Breast epithelium (tissue), 3 donors: ENCODE results near the gene ITPR3.

ENCODE experiments used
- CTCF ChIP-seq, 3 donors: fragments of 450-650 bp; IDR thresholded peaks; one replicate each; pipeline ENCODE4 v1.5.1; 2016 to 2017; ENCODE audit warnings: antibody characterized with exemption in 3 of 3, mild to moderate bottlenecking in 3 of 3, moderate library complexity in 3 of 3
- POLR2A ChIP-seq: fragments of 450-650 bp; IDR thresholded peaks from one replicate; pipeline ENCODE4 v1.6.1; 2016; ENCODE audit warnings: antibody characterized with exemption, mild to moderate bottlenecking, moderate library complexity
- POLR2AphosphoS5 ChIP-seq, 3 donors: sonication (generic); formaldehyde crosslinking; IDR thresholded peaks; one replicate each; pipeline ENCODE4 v1.6.1; 2017; ENCODE audit warnings: antibody characterized with exemption in 3 of 3

- TF ChIP-seq CTCF (IDR thresholded peaks at IDR 0.05) (no peak), POLR2A (no peak), POLR2AphosphoS5 (IDR thresholded peaks at IDR 0.05) (no peak)
These were observed 119.7 kb downstream of the ITPR3 start for GRCh38 chr6:33740794-33741193.
